GM12892 (cell line): ENCODE data around the gene CHI3L1.

Experiments
- DNase-seq: peaks from one replicate; pipeline ENCODE4 v3.0.0; 2011; ENCODE audit not compliant: insufficient read length
- FAIRE-seq: peaks from 2 replicates; lab custom pipeline; 2011; peaks lifted over from hg19 to GRCh38; lab: Jason Lieb, UNC
- POLR2A ChIP-seq: IDR thresholded peaks from 2 replicates; pipeline ENCODE4 v1.6.1; 2011; ENCODE audit warnings: low read depth, low read length, control low read depth
- POLR2AphosphoS5 ChIP-seq: IDR thresholded peaks from 2 replicates; pipeline ENCODE4 v1.6.1; 2011; ENCODE audit warnings: low read depth, low read length, control low read depth
- TAF1 ChIP-seq: IDR thresholded peaks from 2 replicates; pipeline ENCODE4 v1.6.1; 2011; ENCODE audit warnings: low read depth, mild to moderate bottlenecking, control low read depth, low read length, borderline replicate concordance

The CHI3L1 gene

GRCh38 chr1:203165101-203165799 lies 21.3 kb downstream of the CHI3L1 start:
- FAIRE-seq = no peak
- no peak for DNase-seq
- TF ChIP-seq TAF1 (no peak), POLR2A (no peak), POLR2AphosphoS5 (no peak)

DNA sequence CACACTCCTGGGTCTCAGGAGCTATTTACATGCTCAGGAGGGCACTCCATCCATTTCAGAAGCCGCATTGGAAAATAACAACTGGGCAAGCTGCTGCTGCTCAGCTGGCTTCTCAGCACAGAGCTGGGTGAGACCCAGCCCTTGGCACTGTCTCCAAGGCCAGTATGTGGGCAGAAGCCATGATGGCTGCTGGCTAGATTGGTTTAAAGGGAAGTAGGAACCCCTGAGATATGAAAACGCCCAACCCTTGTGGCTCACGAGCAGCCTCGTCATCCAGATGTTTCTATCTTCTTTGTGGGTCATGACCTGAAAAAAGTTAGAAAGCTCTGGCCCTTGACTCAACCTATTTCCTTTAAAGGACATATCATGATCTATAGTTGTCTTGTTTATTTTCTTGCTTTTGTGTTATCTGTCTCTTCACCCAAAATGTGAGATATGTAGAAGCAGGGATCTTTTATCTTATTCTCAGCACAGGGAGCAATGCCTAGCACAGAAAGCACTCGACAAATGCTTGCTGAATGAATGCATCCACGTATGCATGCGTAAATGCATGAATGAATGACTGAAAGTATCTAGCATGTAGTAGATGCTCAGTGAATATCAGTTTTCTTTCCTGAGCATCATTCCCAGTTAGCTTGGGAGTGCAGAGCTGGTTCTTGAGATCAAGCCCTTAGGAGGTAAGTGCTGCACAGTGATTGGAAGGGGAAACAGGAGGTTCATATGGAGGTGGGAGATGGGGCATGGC lies 22.4 kb downstream of the CHI3L1 start:
- DNase-seq = no peak
- no peak for FAIRE-seq
- TF ChIP-seq POLR2AphosphoS5 (no peak), POLR2A (no peak), TAF1 (no peak)

DNA sequence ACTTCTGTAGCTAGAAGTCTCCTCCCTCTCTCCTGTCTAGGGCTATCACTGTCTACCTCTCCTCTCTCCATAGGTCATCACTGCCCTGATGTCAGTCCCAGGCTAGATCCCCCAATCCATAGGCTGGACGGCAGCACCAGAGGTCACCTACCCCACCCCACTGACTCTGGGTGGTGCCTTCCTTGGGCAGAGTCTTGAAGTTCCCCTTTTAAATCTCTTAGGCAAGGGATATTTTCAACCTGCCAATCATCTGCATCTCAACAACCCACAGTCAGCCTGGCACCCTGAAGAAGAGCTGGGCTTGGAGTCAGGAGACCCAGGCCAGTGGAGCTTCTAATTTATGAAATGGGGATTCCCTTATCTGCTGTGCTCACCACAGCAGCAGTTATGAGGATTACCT lies 24.1 kb downstream of the CHI3L1 start:
- DNase-seq = no peak
- no peak for FAIRE-seq
- TF ChIP-seq POLR2AphosphoS5 = no peak

DNA sequence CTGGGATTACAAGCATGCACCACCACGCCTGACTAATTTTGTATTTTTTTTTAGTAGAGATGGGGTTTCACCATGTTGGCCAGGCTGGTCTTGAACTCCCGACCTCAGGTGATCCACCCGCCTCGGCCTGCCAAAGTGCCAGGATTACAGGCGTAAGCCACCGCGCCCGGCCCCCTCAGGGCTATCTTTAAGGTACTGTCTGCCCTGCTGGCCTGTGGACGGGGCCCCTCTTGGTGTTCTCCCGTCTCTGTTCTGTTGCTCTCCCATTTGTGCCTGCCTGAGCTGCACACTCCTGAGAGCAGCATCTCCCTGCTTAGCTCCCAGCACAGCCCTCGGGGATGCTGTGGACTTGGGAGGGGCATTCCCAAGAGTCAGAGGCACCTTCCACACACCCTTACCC lies 24.8 kb downstream of the CHI3L1 start:
- no peak for TF ChIP-seq TAF1
- no peak for TF ChIP-seq POLR2AphosphoS5
- no peak for TF ChIP-seq POLR2A
- DNase-seq (no peak), FAIRE-seq (no peak)

DNA sequence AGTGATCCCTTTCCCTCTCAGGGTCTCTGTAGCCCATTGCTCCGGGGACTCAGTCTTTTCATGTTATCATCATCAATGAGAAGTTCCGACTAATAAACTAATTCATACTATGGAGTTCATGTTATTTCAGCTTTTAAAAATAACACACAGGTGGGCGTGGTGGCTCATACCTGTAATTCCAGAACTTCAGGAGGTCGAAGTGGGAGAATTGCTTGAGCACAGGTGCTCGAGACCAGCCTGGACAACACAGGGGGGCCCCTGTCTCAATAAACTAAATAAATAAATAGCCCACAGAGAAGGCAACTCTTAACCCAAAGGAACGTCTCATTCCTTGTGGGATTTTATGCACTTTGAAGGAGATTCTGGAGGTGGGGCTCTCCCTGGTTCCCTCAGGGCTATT lies 25.3 kb downstream of the CHI3L1 start:
- DNase-seq (no peak), FAIRE-seq (no peak)
- TF ChIP-seq POLR2AphosphoS5 (no peak), TAF1 (no peak), POLR2A (no peak)

DNA sequence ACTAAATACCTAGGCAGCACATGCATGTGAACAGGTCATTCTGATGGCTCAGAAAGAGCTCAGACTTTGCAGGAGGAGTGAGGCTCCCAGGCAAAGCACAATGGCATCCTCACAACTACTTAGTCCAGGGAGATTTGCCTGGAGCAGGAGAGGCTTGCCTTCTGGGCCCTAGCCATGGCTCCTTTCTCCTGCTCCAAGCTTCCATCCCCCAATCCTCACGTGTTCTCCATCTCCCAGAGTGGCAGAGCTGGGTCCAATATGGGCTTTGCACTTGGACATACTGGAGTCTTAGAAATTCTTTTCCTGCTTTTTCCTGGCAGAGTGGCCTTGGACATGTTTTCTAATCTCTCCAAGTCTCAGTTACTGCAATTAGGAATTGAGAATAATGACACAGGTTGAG lies 26.7 kb downstream of the CHI3L1 start:
- DNase-seq = no peak
- FAIRE-seq = no peak
- TF ChIP-seq TAF1 = no peak
- no peak for TF ChIP-seq POLR2A
- TF ChIP-seq POLR2AphosphoS5 = no peak

DNA sequence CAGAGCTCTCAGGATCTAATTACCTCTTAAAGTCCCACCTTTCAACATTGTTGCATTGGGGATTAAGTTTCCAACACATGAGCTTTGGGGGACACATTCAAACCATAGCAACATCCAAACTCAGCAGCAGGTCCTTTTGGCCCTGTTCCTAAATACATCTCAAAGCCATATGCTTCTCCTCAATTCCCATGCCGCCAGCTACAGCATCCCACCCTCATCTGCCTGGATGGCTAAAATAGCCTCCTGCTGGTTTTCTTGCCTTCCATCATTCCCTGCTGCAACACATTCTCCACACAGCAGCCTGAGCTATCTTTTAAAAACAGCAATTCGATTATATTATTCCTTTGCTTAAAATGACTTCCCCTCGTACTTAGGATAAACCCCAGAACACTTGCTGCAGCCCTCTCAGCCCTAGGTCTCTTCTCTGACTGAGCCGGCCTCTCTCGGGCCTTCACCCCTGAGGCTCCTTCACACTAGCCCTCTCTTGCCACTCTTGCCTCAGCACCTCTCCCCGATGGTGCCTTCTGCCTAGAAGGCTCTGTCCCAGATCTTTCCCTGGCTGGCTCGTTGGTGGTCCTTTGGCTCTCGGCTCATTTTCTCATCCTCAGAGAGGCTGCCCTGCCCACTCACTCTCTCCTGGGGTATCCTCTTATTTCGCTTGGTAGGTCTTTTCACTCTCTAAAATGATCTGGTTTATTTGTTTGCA lies 27.4 kb downstream of the CHI3L1 start:
- no peak for TF ChIP-seq TAF1
- no peak for TF ChIP-seq POLR2AphosphoS5
- no peak for FAIRE-seq

DNA sequence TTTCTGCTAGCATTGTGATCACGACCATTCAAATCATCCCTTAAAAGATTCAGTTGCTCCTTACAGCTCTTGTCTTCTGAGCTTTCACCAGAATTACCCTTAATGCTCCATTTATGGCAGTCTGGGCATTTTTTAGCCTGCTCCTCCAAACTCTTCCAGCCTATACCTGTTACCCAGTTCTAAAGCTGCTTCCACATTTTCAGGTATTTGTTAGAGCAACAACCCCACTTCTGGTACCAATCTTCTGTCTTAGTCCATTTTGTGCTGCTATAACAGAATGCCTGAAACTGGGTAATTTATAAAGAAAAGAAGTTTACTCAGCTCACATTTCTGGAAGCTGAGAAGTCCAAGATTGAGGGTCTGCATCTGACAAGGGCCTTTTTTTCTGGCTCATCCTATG lies 28.1 kb downstream of the CHI3L1 start:
- TF ChIP-seq POLR2AphosphoS5 (no peak), POLR2A (no peak), TAF1 (no peak)
- DNase-seq (no peak), FAIRE-seq (no peak)

More for the DNA sequence above, 27.4 kb downstream of the CHI3L1 start:
- no peak for DNase-seq

- FAIRE-seq (no peak), DNase-seq (no peak)
- TF ChIP-seq POLR2A (no peak), TAF1 (no peak), POLR2AphosphoS5 (no peak)
Measured at GRCh38 chr1:203156280-203156679, 30.2 kb downstream of the CHI3L1 start.

GRCh38 chr1:203153989-203154821 lies 32.3 kb downstream of the CHI3L1 start:
- DNase-seq (no peak), FAIRE-seq (no peak)
- no peak for TF ChIP-seq POLR2AphosphoS5
- no peak for TF ChIP-seq POLR2A
- no peak for TF ChIP-seq TAF1
